Midbrain (tissue), 1 donor: ENCODE measurements around the gene STAB2.

Experiments
- DNase-seq: peaks from one replicate; lab custom pipeline; 2025; lab: John Stamatoyannopoulos, UW

Gene STAB2

DNA sequence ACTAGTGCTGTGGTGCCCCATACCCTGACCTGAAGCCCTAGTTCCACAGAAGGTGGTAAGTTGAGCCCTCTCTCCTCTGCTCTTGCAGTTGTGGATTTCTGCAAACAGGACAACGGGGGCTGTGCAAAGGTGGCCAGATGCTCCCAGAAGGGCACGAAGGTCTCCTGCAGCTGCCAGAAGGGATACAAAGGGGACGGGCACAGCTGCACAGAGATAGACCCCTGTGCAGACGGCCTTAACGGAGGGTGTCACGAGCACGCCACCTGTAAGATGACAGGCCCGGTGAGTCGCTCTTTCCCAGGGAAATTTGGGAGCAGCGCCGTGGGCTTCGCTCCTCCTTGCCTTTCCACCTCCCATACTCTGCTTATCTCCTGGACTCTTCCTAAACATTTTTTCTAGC is 161.8 kb downstream of the STAB2 start:
- DNase-seq = no peak

DNA sequence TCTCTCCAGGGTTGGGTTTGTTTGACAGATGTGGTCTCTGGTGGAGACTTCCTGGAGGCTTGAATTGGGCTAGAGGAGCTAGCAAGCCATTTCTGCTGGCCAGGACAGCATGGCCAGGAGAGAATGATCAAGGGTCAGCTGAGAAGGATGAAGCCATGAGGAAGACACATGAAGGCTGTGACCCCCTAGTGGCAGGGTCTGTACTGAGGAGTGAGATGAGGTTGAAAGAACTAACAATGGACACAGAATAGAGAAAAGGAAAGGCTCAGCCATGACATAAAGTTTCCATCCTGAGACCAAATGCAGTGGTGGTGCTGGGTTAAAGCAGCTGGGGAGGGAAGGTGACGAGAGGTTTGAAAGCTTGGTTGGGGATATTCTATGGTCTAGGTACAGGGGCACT is 164.1 kb downstream of the STAB2 start:
- DNase-seq = no peak

DNA sequence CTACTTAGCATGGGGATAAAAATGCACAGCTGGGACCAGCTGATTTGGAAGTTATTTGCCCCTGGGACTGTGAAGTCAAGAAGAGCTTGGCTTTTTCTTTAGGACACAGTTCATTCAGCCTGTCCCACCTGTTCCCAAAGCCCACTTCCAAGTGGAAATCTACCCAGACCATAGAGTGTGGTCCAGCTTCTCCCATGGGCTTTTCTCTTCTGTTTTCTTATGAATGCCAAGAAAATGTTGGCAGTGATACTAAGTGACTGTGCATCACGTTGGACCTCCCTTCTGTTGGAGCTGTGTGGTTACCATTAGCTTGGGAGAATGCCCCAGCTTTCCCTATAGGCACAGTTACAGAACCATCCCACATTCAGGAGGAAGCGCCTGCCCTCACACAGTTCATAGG is 164.5 kb downstream of the STAB2 start:
- DNase-seq = no peak

DNA sequence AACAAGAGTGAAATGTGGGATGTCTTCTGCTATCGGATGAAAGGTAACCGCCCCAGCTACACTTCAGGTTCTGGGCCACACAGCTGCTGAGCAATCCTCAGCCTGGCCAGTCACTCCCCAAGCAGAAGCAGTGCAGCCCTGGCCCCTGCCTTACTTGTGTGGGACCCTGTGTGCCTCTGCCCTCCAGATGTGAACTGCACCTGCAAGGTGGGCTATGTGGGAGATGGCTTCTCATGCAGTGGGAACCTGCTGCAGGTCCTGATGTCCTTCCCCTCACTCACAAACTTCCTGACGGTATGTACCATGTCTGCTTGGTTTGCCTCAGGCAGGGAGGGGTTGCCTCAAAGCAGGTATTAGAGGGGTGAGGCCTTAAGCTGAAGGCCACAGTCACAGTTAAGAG is 168.4 kb downstream of the STAB2 start:
- no peak for DNase-seq

DNA sequence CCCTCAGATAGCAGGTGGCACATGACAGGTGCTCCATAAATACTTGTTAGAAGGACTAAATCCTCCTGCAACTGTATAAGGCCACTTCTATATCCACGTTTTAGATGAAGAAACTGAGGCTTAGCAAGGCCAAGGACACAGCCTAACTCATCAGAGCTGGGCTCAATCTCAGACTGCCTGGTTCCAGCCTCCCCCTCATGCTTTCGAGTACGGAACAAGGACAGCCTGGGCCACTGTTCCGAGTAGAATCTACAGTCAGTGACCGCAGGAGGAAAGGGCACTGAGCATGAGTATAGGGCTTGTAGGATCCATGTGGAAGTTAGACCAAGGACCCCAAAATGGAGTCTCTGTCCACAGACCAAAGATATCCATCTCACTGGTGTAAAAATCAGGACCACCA is 169.4 kb downstream of the STAB2 start:
- DNase-seq = no peak

DNA sequence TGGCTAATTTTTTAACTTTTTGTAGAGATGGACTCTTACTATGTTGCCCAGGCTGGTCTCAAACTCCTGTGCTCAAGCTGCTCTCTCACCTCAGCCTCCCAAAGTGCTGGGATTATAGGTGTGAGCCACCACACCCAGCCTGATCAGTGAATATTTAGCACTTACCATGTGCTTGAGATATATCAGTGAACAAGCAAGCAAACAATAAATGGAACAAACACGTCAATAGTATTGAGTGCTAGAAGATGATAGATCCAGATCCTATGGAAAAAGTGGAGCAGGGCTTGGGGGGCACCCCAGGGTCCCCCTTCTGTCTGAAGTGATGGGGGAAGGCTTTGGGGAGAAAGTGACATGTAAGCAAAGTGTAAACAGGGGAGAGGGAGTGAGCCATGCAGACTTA is 170.2 kb downstream of the STAB2 start:
- no peak for DNase-seq

DNA sequence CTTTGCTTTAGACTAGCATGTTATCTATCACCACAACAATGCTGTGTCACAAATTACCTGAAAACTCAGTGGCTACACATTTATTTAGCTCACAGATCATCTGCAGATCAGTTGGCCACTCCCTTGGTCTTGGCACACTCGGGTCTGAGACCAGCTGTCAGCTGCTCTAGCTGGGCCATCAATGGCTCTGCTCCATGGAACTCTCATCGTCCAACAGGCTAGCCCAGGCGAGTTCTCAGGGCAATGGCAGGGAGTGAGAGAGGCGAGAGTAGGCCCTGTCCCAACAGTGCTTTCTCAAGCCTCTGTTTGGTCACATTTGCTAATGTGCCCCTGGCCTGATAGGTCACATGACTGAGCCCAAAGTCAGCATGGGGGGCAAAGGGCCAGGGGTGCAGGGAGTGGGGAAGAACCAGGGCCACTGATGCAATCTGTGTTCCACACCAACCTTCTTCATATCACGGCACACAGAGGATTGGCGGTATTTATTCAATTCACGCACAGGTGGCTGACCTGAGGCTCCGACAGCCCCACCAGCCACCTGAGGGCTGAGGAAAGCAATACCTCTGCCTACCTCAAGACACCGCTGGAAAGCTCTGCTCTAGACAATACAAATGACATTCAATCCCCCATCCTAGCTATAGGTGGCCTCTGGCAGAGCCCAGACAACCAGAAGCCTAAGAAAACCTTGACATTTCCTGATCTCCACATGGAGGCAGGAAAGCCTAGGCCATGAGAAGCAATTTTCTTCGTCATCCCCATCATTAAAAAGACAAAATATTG is 171.4 kb downstream of the STAB2 start:
- no peak for DNase-seq

DNA sequence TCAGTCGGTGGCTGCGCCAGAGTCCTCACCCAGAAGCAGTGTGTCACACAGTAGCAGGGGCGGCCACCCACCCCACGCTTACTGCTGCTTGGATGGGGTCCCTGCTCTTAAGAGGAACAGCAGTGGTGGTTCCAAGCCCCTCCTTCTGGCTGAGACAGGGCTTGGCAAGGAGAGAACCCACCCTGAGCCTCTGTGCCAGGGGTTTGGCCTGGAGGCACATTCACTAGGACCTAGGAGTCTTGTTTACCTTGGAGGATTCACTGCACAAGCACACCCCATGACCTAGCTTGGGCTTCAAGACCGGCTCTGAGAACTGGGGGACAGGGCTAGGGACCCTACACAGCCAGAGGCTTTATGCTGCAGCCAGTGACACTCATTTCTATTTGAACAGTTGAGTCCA is 175.4 kb downstream of the STAB2 start:
- no peak for DNase-seq

DNA sequence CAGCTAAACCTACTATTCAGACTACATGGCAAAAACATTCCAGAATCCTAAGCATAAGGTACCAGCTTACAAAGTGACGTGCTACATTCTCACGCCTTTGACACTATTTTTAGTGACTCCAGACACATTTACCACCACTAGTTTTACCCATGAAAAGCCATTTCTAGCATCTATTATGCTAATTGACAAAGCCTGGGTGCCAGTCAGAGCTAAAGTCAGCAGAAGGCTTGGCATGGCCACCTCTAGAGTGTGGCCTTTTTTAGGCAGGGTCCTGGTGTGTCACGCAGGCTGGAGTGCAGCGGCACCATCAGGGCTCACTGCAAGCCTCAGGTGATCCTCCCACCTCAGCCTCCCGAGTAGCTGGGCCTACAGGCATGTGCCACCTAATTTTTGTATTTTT is 178.2 kb downstream of the STAB2 start:
- DNase-seq = no peak

DNA sequence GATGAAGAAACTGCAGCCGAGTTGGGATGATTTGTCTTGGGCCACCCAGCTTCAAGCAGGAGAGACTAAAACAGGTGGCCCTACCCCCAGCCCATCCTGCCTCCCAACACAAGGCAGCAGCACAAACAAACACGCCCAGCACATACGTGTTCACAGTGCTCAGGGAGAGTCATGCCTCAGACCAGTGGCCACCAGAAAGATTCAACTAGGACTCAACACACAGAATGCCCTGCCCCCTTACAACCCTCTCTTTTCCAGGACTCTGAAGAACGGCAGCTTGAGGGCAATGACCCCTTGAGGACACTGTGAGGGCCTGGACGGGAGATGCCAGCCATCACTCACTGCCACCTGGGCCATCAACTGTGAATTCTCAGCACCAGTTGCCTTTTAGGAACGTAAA is 179.0 kb downstream of the STAB2 start:
- no peak for DNase-seq

DNA sequence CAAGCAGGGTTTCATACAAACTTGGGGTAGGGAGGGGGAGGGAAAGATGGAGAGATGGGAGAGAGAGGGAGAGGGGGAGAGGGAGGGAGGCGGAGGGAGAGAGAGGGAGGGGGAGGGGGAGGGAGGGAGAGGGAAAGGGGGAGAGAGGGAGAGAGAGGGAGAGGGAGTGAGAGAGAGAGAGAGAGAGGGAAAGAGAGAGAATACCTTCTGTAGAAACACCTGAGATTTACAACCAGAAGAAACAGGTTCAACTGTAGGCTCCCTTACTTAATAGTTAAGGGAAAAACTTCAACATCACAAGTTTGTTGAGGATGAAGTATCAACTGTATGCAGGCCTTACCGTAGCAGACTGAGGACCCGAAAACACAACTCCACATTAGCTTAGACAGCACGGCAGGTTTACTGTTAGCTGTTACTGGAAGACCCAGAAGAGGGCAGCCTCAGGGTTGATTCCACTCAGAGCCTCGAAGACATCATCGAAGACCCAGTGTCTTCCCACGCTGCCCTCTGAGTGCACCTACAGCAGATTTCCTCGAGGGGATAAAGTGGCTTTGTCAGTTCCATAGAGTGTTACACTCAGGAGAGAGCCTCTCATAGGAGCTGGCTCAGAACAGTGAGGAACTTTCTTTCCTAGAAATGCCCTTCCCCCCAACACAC is 181.5 kb downstream of the STAB2 start:
- no peak for DNase-seq

DNA sequence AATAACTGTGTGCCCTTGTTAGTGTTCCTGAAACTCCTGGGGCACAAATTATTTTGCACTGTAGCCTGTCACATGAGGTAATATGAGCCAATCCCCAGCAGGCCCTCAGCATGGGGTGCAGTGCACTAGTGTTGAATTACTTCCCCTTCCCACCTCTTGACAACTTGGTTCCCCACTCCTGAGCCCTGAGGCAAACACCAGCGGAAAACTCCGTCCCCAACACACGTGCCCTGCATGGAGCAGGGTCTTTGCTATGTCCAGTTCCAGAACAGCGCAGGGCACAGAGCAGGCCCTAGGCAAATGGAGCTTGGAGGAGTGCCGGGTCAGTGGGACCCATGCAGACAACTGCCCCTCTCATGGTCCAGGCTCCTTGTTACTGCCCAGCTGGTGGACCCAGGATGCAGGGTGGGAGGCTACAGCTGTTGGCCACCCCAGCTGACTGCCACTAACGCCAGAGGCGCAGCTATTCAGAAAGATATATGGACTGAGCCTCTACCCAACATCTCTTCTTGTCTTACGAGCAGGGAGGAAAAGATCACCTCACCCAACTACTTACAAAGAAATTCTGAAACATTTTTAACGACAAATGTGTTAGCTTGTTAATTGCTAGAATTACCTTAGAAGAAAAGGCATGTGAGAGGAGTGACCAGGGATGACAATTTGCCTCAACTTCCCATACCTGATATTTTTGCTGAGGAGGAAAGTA is 182.3 kb downstream of the STAB2 start:
- DNase-seq = no peak

DNA sequence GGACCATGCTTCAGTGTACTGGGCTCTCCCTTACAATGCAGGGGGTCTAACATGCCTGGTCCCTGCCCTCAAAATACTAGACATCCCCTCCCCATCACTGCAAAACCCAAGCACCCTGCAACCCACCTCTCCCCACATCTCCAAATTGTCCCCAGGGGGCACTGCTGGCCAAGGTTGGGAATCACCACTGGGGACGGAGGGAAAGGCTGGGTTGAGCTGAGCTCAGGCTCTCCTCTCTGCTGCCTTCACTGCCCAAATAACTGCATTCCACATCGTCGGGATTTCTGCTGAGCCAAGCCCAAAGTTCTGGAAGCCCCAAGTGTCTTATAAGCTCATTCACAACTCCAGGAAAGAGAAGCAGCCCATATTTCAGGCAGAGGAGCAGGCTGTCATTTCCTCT is 184.4 kb downstream of the STAB2 start:
- peak; percentile 40 for DNase-seq

DNA sequence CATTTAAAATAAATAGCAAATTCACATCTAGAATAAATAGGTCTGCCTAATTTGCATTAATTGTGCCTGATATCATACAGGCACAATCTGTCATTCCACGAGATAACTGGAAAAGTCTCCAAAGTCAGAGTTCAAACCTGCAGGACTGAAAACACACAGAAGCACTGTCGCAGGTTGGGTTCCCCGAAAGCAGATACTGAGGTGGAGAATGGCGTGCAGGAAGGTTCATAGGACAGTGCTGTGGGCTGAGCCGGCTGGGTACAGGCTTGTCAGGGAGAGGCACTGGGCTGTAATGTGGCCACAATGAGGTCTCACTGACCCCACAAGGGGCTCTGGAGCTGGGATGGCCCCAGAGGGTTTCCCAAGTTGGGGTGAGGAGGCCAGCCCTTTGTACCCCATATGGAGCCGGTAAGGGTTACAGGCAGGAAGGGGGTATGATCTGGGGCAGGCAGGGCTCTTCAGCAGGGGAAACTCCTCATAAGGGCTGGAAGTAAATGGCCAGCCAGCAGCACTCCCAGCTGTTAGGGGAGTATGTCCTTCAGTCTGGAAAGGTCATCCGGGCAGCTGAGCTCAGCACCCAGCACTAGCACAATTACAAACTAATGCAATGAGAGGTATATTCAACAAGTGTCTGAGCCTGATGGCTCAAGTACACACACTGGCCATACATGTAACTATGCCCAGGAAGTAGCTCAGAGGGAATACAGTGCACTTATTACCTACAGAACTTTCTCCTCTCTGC is 185.5 kb downstream of the STAB2 start:
- DNase-seq = no peak

DNA sequence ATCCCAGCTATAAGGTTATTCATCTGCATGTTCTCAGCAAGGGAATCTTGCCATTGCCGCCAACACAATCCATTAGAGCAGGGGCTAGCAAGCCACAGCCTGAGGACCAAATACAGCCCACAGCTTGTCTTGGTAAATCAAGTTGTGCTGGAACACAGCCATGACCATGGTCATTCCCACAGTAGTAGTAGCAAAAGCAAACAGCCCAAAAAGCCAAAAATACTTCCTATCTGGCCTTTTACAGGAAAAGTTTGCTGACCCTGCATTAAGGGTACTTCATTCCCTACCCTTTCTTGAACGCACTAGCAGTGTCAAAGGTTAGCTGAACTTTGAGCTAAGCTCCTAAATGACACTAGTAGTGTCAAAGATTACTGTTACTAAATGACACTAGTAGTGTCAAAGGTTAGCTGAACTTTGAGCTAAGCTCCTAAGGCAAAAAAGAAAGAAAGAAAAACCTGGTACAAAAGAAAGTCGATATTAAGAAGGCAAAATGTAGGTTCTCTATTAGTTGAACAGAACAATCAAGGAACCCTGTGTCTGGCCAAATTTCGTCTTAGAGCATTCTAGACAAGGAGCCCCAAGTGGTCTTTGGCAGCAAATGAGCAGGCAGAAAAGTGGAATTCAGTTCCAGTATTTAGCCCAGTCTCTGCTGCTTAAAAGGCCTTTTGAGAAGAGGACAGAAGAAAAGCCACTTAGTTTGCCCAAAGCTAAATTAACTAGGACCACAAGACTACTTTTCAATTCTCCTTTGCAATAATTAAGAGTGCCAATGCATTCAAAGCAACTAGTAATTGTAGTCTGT is 186.2 kb downstream of the STAB2 start:
- peak; percentile 55 for DNase-seq

DNA sequence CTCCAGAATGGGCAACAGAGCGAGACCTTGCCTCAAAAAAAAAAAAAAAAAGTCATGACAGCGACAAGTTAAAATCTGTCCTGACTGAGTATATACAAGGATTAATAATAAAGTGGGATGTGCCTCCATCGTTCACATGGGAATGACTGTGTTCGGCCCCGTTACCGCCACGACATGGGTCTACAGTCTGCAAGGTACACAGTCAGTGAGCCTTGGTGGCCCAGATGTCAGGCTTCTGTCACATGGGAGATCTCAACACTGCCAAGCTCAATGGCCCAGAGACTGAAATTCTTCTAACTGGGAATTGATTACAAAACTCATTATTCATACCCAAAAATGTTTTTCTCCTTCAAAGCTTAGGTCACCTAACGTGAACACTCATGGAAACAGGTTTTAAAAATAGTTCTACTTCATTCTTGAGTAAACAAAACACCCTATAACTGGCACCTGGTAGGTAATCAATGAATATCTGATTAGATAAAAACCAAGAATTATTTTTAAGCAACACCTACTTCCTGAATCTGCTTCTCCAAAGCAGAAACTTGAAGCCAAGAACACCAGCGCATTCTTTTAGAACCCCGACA is 188.0 kb downstream of the STAB2 start:
- no peak for DNase-seq

DNA sequence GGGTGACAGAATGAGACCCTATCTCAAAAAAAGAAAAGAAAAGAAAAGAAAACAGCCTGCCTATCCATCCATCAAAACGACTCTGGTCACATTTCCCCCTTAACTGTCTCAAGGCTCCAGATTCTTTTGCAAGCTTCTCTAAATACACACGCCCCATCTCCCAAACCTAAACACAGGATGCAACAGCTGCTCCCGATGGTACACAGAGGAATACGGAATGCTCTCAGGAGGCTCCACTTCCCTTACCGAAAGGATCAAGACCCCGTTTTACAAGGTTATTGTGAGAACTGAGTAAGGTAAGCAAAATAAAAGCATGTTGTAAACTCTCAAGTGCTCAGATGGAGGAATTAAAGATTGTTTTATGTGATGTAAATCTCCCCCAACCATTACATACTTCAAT is 191.7 kb downstream of the STAB2 start:
- DNase-seq = no peak

DNA sequence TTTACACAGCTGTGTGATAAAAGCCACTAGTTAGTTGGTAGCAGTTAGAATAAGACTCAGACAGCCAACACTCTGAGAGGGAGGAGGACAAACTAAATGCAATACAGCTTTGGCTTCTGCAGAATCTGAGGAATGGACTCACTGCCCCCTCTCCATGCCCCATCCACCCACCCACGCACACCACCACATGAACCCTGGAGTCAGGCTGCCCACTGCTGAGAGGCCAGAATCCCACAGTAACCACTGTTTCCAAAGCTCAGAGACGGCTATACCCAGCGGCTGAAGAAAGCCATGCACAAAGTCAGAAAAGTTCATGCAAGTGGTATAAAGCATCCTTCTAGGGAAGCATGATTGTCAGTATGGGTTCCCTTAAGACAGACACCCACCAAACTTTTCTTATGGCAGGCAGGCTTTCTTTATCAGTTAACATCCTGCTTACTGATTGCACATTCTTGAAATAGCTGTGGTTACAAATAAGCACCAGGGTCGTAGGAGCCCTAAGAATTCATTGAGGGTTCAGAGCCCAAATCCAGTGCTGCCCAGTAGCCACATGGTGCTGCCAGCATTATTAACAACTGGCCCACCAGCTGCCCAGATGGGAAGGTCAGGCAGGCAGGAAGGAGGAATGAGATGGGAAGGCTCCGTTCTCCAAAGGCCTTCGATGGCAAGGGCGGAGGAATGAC is 192.5 kb downstream of the STAB2 start:
- no peak for DNase-seq

DNA sequence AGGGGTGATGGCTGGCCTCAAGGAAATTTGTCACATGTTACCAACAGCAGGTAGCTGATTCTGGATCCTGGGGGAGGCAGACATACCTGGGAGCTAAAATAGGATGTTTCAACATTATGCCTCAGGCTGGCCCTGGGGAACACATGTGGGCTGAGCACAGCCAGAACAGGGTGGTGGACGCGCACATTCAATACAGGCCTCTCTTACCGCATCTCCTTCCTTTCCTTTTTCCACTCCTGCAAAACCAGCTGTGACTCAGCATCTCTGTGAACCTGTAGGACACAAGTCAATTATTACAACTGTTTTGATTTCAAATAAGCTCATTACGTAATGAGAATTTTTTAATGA is 193.0 kb downstream of the STAB2 start:
- no peak for DNase-seq

DNA sequence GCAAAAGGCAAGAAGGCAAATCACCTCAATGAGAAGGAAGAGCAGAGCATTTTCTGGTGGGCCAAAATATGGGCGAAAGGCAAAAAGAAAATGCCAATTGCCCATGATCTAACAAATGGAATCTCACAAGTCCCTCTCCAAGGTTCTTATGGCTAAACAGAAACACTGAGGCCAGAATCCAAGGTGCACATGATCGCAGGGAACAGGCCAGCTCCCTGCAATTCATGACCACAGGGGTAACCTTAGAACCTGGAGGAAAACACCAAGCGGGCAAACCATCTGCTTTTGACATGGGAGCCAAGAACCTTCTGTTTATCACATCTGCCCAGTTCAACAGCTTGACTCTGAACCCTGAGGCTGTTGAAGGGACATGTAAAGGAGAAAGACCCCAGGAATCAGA is 193.9 kb downstream of the STAB2 start:
- no peak for DNase-seq

DNA sequence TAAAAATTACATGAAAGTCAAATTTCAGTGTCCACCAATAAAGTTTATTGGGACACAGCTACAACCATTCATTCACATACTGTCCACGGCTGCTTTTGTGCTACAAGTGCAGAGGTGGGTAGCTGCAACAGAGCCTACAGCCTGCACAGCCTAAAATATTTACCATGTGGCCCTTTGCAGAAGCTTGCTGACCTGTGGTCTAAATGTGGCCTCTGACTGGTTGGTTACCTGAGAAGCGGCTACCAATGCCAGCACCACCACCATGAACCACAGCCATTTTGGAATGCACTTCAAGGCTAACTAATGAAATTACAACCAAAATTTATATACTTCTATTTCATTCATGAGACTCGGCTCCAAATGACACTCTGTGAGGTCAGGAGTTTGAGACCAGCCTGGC is 195.3 kb downstream of the STAB2 start:
- DNase-seq = no peak
